HG03520 (cell line): ENCODE results near the gene AMPH.

Source experiments
- ATAC-seq: cut with Tn5 transposase; IDR thresholded peaks from one replicate; pipeline ENCODE4 v1.9.1; 2021; ENCODE audit warnings: mild to moderate bottlenecking, moderate library complexity; ENCODE audit not compliant: unreplicated experiment

AMPH gene

GRCh38 chr7:38465956-38466355, 165.2 kb downstream of the AMPH start:
- ATAC-seq = no peak

GRCh38 chr7:38463277-38464225, 167.6 kb downstream of the AMPH start:
- ATAC-seq = peak; percentile 95

- no peak for ATAC-seq
Observed at GRCh38 chr7:38462819-38463218, 168.4 kb downstream of the AMPH start.

GRCh38 chr7:38461887-38462286, 169.3 kb downstream of the AMPH start:
- ATAC-seq = no peak

GRCh38 chr7:38453826-38454225, 177.3 kb downstream of the AMPH start:
- no peak for ATAC-seq

GRCh38 chr7:38453168-38453567, 178.0 kb downstream of the AMPH start:
- no peak for ATAC-seq

- ATAC-seq = no peak
Observed at GRCh38 chr7:38452681-38453108, 178.5 kb downstream of the AMPH start.

GRCh38 chr7:38451840-38452239, 179.3 kb downstream of the AMPH start:
- no peak for ATAC-seq

GRCh38 chr7:38448584-38449234, 182.5 kb downstream of the AMPH start:
- no peak for ATAC-seq

GRCh38 chr7:38448054-38448453, 183.1 kb downstream of the AMPH start:
- ATAC-seq = no peak

GRCh38 chr7:38438970-38439369, 192.2 kb downstream of the AMPH start:
- no peak for ATAC-seq

GRCh38 chr7:38432671-38433070, 198.5 kb downstream of the AMPH start:
- no peak for ATAC-seq

- ATAC-seq = no peak
Observed at GRCh38 chr7:38432080-38432479, 199.1 kb downstream of the AMPH start.

- no peak for ATAC-seq
Observed at GRCh38 chr7:38429057-38429456, 202.1 kb downstream of the AMPH start.

- no peak for ATAC-seq
Observed at GRCh38 chr7:38428041-38428440, 203.1 kb downstream of the AMPH start.

GRCh38 chr7:38427279-38427955, 203.8 kb downstream of the AMPH start:
- ATAC-seq = no peak

GRCh38 chr7:38425509-38425908, 205.7 kb downstream of the AMPH start:
- ATAC-seq = peak; percentile 69

GRCh38 chr7:38424750-38425463, 206.3 kb downstream of the AMPH start:
- no peak for ATAC-seq

GRCh38 chr7:38413784-38414183, 217.4 kb downstream of the AMPH start:
- ATAC-seq = peak; percentile 88

- ATAC-seq = no peak
Observed at GRCh38 chr7:38411404-38411803, 219.8 kb downstream of the AMPH start.

GRCh38 chr7:38410056-38410455, 221.1 kb downstream of the AMPH start:
- ATAC-seq = no peak
